Aorta (tissue), 5 donors: ENCODE data around the gene THSD7B. TPM values are rescaled to one million over a fixed set of nuclear protein-coding genes. Genes with fewer than 3 reads are reported as not detected.

ENCODE experiments used
- ATAC-seq: fragments of 200-7000 bp; cut with Tn5 transposase; one replicate; pipeline ENCODE4 v1.9.1; 2022; ENCODE audit warnings: moderate library complexity; ENCODE audit not compliant: low FRiP score
- DNase-seq, 2 donors: peaks; one replicate each; pipeline ENCODE4 v3.0.0-alpha.2; 2020
- H3K27ac ChIP-seq, 2 donors: one replicate each; pipeline ENCODE4 v1.5.1; 2013; ENCODE audit warnings: low read length in 2 of 2, mild to moderate bottlenecking in 2 of 2, moderate library complexity in 2 of 2, control low read depth in 1 of 2, inconsistent platforms in 1 of 2, low read depth in 1 of 2
- H3K27me3 ChIP-seq, 2 donors: one replicate each; pipeline ENCODE4 v1.6.1; 2013; ENCODE audit warnings: control low read depth in 1 of 2, low read length in 1 of 2, mild to moderate bottlenecking in 1 of 2, moderate library complexity in 1 of 2; ENCODE audit not compliant: insufficient read depth in 2 of 2, control insufficient read depth in 1 of 2
- H3K36me3 ChIP-seq, 2 donors: one replicate each; pipeline ENCODE4 v1.6.1; 2013; ENCODE audit warnings: control low read depth in 1 of 2, low read length in 1 of 2, mild to moderate bottlenecking in 1 of 2; ENCODE audit not compliant: insufficient read depth in 2 of 2, control insufficient read depth in 1 of 2
- H3K4me1 ChIP-seq, 2 donors: one replicate each; pipeline ENCODE4 v1.6.1; 2013; ENCODE audit warnings: low read length in 2 of 2, control low read depth in 1 of 2, mild to moderate bottlenecking in 1 of 2, moderate library complexity in 1 of 2; ENCODE audit not compliant: insufficient read depth in 2 of 2, control insufficient read depth in 1 of 2
- H3K4me3 ChIP-seq, 2 donors: one replicate each; pipeline ENCODE4 v1.5.1; 2013; ENCODE audit warnings: low read length in 2 of 2, control low read depth in 1 of 2, mild to moderate bottlenecking in 1 of 2
- H3K9me3 ChIP-seq: one replicate; pipeline ENCODE4 v1.6.1; 2013; ENCODE audit warnings: mild to moderate bottlenecking, low read length; ENCODE audit not compliant: control insufficient read depth
- WGBS, 2 donors: extraction: QIAGEN DNeasy Blood & Tissue Kit; methylation state at CpG; one replicate each; pipeline ENCODE4 v1.1.7; 2013; 5-methylcytosine and 5-hydroxymethylcytosine counted together
- intact Hi-C, 2 donors: fragments of 100-400 bp; cut with DNase I; formaldehyde crosslinking; loops; one replicate each; pipeline versions ENCODE4 v1.14.2 to v1.15.0; 2022
- long read RNA-seq, 2 donors: library from polyadenylated mRNA; unstranded; transcript quantifications; one replicate each; pipeline ENCODE4 v2.0.0, GENCODE V29; 2020 to 2021
- polyA plus RNA-seq, 2 donors: library from polyadenylated mRNA; stranded (reverse); fragments of 200-250 nt; gene quantifications; one replicate each; pipeline ENCODE4 v1.2.3, GENCODE V29; 2013
- total RNA-seq, 2 donors: library from RNA; stranded (reverse); fragmentation: NEBNext Ultra II Directional; extraction: Animal tissue kit (Norgen Biotek cat#: 25700); gene quantifications; one replicate each; pipeline ENCODE4 v1.2.1, GENCODE V29; 2021
- donor health status: healthy with polysubstance abuse.
- donor health status: Bipolar disorder and iron deficiency.
- donor health status: DM: no; HTN: no; CAD: no.
- donor health status: DM: no; HTN: no; CAD: no.
- donor health status: DM: yes; HTN: yes; CAD: no.

The THSD7B gene
- total RNA-seq, result 1 to 10 TPM; 1.8 to 5.1 TPM
- polyA plus RNA-seq, result 1 to 10 TPM in 1 of 2 donors, under 1 TPM in 1; 0.25 to 1.9 TPM
- long read RNA-seq, donor 1, result 0 reads
- long read RNA-seq, donor 2, partial matches to known transcripts, result 2 of 3 reads
- long read RNA-seq, donor 2, other reads (novel, unspliced or antisense), result 1 of 3 reads

- ATAC-seq (peak; percentile 43), DNase-seq (peak; percentile 38 to 76)
- Histone ChIP-seq H3K27me3 (no peaks in the 10 kb centered on the region), H3K9me3 (no peaks in the 10 kb centered on the region), H3K4me3 (peak within 1 kb of the TSS; percentile 57 to 81), H3K27ac (no peak within 1 kb of the TSS), H3K36me3 (no peaks in the 10 kb centered on the region), H3K4me1 (no peaks in the 10 kb centered on the region)
- intact Hi-C loops, result loop anchor here in 1 of 2 donors (10.0 kb wide), 1 partner anchor 111 kb away; no protein-coding TSS in a partner anchor
- WGBS, 2 donors, result 1% methylated on average over 54 to 77 of the region's 77 CpGs
Measured at GRCh38 chr2:136765256-136766072, at the start of gene THSD7B. THSD7B (plus strand) TSS chr2:136765545; CDS start chr2:136882179, 116,634 bp downstream.

- ATAC-seq, result no peak
- intact Hi-C loops, result no loop called here
Measured at GRCh38 chr2:136718273-136718672, 47.1 kb upstream of the THSD7B start.

GRCh38 chr2:136727973-136728699 lies 37.2 kb upstream of the THSD7B start:
- 63 to 65% methylated on average over 4 of the region's 4 CpGs for WGBS, 2 donors
- no peak overlapping the region for H3K4me3 ChIP-seq
- ATAC-seq (no peak), DNase-seq (no peak)
- H3K9me3 ChIP-seq, result no peaks in the 10 kb centered on the region
- H3K4me1 ChIP-seq, result no peaks in the 10 kb centered on the region
- no peaks in the 10 kb centered on the region for H3K36me3 ChIP-seq
- H3K27me3 ChIP-seq, result no peaks in the 10 kb centered on the region
- intact Hi-C loops, result no loop called here
- H3K27ac ChIP-seq, result no peak overlapping the region

More at GRCh38 chr2:136718273-136718672, 47.1 kb upstream of the THSD7B start:
- no peaks in the 10 kb centered on the region for H3K27me3 ChIP-seq
- H3K9me3 ChIP-seq, result peaks cover 1% of the 10 kb centered on the region
- H3K36me3 ChIP-seq, result no peaks in the 10 kb centered on the region
- no peaks in the 10 kb centered on the region for H3K4me1 ChIP-seq
- no peak for DNase-seq
- H3K27ac ChIP-seq, result no peak overlapping the region
- H3K4me3 ChIP-seq, result no peak overlapping the region

- ATAC-seq (no peak), DNase-seq (no peak)
- Histone ChIP-seq H3K4me3 (no peak overlapping the region), H3K27me3 (no peaks in the 10 kb centered on the region), H3K27ac (no peak overlapping the region), H3K9me3 (no peaks in the 10 kb centered on the region), H3K36me3 (no peaks in the 10 kb centered on the region), H3K4me1 (no peaks in the 10 kb centered on the region)
- 93 to 97% methylated on average over 3 of the region's 3 CpGs for WGBS, 2 donors
- intact Hi-C loops, result loop anchor here in 1 of 2 donors (5.0 kb wide), 1 partner anchor 314 kb away; no protein-coding TSS in a partner anchor
Measured at GRCh38 chr2:136736236-136736635, 29.1 kb upstream of the THSD7B start.

- Histone ChIP-seq H3K27ac (no peak overlapping the region), H3K36me3 (no peaks in the 10 kb centered on the region), H3K9me3 (no peaks in the 10 kb centered on the region), H3K27me3 (no peaks in the 10 kb centered on the region), H3K4me1 (no peaks in the 10 kb centered on the region), H3K4me3 (no peak overlapping the region)
- 94% methylated on average over 2 of the region's 2 CpGs for WGBS, 2 donors
- intact Hi-C loops, result loop anchor here in 1 of 2 donors (5.0 kb wide), 1 partner anchor 316 kb away; no protein-coding TSS in a partner anchor
- DNase-seq (no peak), ATAC-seq (no peak)
Measured at GRCh38 chr2:136738044-136738443, 27.3 kb upstream of the THSD7B start.

- intact Hi-C loops, result no loop called here
- 58 to 60% methylated on average over 2 of the region's 2 CpGs for WGBS, 2 donors
- H3K27ac ChIP-seq, result no peak overlapping the region
- no peak overlapping the region for H3K4me3 ChIP-seq
- H3K27me3 ChIP-seq, result no peaks in the 10 kb centered on the region
- DNase-seq, result no peak
- H3K36me3 ChIP-seq, result no peaks in the 10 kb centered on the region
- peaks cover 0 to 3% of the 10 kb centered on the region in 2 donors for H3K4me1 ChIP-seq
- ATAC-seq, result no peak
- no peaks in the 10 kb centered on the region for H3K9me3 ChIP-seq
Measured at GRCh38 chr2:136741471-136741870, 23.9 kb upstream of the THSD7B start.

GRCh38 chr2:136750065-136750464 lies 15.3 kb upstream of the THSD7B start:
- ATAC-seq, result peak; percentile 29
- peak in 1 of 2 donors; percentile 46 for DNase-seq
- Histone ChIP-seq H3K4me3 (no peak overlapping the region), H3K27ac (no peak overlapping the region), H3K36me3 (no peaks in the 10 kb centered on the region), H3K9me3 (no peaks in the 10 kb centered on the region), H3K4me1 (peaks cover 0 to 6% of the 10 kb centered on the region in 2 donors), H3K27me3 (no peaks in the 10 kb centered on the region)
- WGBS, 2 donors, result 1 to 5% methylated on average over 2 of the region's 2 CpGs
- intact Hi-C loops, result no loop called here

GRCh38 chr2:136751406-136751805 lies 13.9 kb upstream of the THSD7B start:
- intact Hi-C loops, result no loop called here
- Histone ChIP-seq H3K27ac (no peak overlapping the region), H3K27me3 (no peaks in the 10 kb centered on the region), H3K9me3 (no peaks in the 10 kb centered on the region), H3K4me3 (no peak overlapping the region), H3K4me1 (peaks cover 0 to 2% of the 10 kb centered on the region in 2 donors), H3K36me3 (no peaks in the 10 kb centered on the region)
- 39 to 46% methylated on average over 2 of the region's 2 CpGs for WGBS, 2 donors
- no peak for ATAC-seq
- no peak for DNase-seq
